ENCODE measurements around the gene PTPRM.

- no peak for TF ChIP-seq POLR2A (IDR thresholded peaks at IDR 0.05)
- TF ChIP-seq CTCF (IDR thresholded peaks at IDR 0.05), result no peak
Measured at GRCh38 chr18:7630731-7631442, 63.8 kb downstream of the PTPRM start.
